ENCODE measurements around the gene HEATR3. TPM values are rescaled to one million over a fixed set of nuclear protein-coding genes. Genes with fewer than 3 reads are reported as not detected.

The HEATR3 gene
- total and polyA plus RNA-seq, 2 of the 8 experiments (the other 6 are each of a cell fraction or from before 2014, with no cell fraction given): 13.0 to 29.2 TPM

- Histone ChIP-seq H4K5ac (ENCODE audit: insufficient read length, low read depth, low read length) (no peak overlapping the region), H2BK12ac (ENCODE audit: low read depth, low read length) (no peak overlapping the region), H3K56ac (replicated peaks; ENCODE audit: insufficient read length, low read depth, low read length) (no peak overlapping the region), H3K4me2 (ENCODE audit: insufficient read depth in 1 of 2, low read depth in 2 of 2, low read length in 2 of 2) (no peak overlapping the region), H3K79me1 (ENCODE audit: low read depth, low read length) (no peaks in the 10 kb centered on the region), H3K79me2 (ENCODE audit: control insufficient read depth in 1 of 2, insufficient read depth in 2 of 2, low read length in 2 of 2) (no peaks in the 10 kb centered on the region), H3K27ac (ENCODE audit: low read depth, low read length) (no peak overlapping the region), H3K36me3 (ENCODE audit: control insufficient read depth in 2 of 4, insufficient read depth in 4 of 4, low read length in 3 of 4) (no peaks in the 10 kb centered on the region), H3K9me3 (ENCODE audit: insufficient read depth in 2 of 2, low read depth in 1 of 2, low read length in 1 of 2) (no peaks in the 10 kb centered on the region), H3K23me2 (ENCODE audit: low read depth, low read length) (no peaks in the 10 kb centered on the region), H3K4me1 (replicated peaks in 1 of 4; ENCODE audit: control insufficient read depth in 3 of 4, insufficient read depth in 4 of 4, low read length in 3 of 4) (peaks cover 0 to 3% (median 0%) of the 10 kb centered on the region in 4 experiments; a peak in 1 of 7 replicates), H4K91ac (replicated peaks; ENCODE audit: insufficient read length, low read length) (no peak overlapping the region), H2BK15ac (ENCODE audit: low read length) (no peak overlapping the region), H2AK5ac (ENCODE audit: low read depth, low read length) (no peak overlapping the region), H3K14ac (ENCODE audit: insufficient read length) (no peak overlapping the region), H3K9ac (replicated peaks in 1 of 4; ENCODE audit: extremely low read depth in 1 of 4, low read depth in 3 of 4, low read length in 3 of 4) (no peak overlapping the region), H2BK5ac (ENCODE audit: low read depth, low read length) (no peak overlapping the region), H3K4ac (replicated peaks; ENCODE audit: insufficient read length, low read depth, low read length) (no peak overlapping the region), H2AFZ (ENCODE audit: low read length) (no peak overlapping the region), H2BK120ac (replicated peaks; ENCODE audit: low read depth, low read length) (no peak overlapping the region), H4K8ac (ENCODE audit: extremely low read depth, insufficient read depth, low read length) (no peak overlapping the region), H3K4me3 (ENCODE audit: extremely low read depth in 1 of 4, insufficient read depth in 2 of 4, low read depth in 3 of 4, low read length in 4 of 4) (no peak overlapping the region), H3K27me3 (replicated peaks in 1 of 4; ENCODE audit: control insufficient read depth in 3 of 4, extremely low read depth in 1 of 4, insufficient read depth in 3 of 4, low read length in 3 of 4) (no peaks in the 10 kb centered on the region; a peak in 1 of 7 replicates), H3K18ac (ENCODE audit: extremely low read depth, low read length) (no peak overlapping the region), H3K23ac (ENCODE audit: insufficient read length) (no peak overlapping the region), H4K20me1 (replicated peaks in 1 of 2; ENCODE audit: control insufficient read depth in 1 of 2, insufficient read depth in 2 of 2, low read length in 2 of 2) (peaks cover 0 to 1% of the 10 kb centered on the region in 2 experiments), H2BK20ac (ENCODE audit: low read length) (no peak overlapping the region)
- CTCF ChIA-PET (ENCODE audit: partially characterized antibody): no interaction called here
- DNase-seq (ENCODE audit: low read depth in 1 of 2, low spot score in 2 of 2): no peak
- no peak for FAIRE-seq
- WGBS, 2 experiments (ENCODE audit: extremely low coverage in 1 of 2, insufficient coverage in 1 of 2, insufficient read length in 1 of 2, insufficient replicate concordance in 2 of 2, low coverage in 1 of 2, low lambda C conversion rate in 2 of 2, missing lambda C conversion rate in 1 of 2): 83% methylated on average over 4 of the region's 4 CpGs; no CpG with 5 or more reads in 1 of the 2 experiments
- TF ChIP-seq RXRA (IDR thresholded peaks at IDR 0.05; ENCODE audit: insufficient read depth, low read depth, low read length): no peak
- TF ChIP-seq TEAD4 (IDR thresholded peaks at IDR 0.05; ENCODE audit: low read depth, low read length): no peak
- TF ChIP-seq JUN (IDR thresholded peaks at IDR 0.05; ENCODE audit: low read depth, low read length): no peak
- no peak for TF ChIP-seq SIRT6 (IDR thresholded peaks at IDR 0.05; ENCODE audit: low read length)
- no peak for TF ChIP-seq SP2 (IDR thresholded peaks at IDR 0.05; ENCODE audit: low read length)
- TF ChIP-seq EGR1 (IDR thresholded peaks at IDR 0.05; ENCODE audit: borderline replicate concordance, low read depth, low read length): no peak
- TF ChIP-seq BACH1 (IDR thresholded peaks at IDR 0.05; ENCODE audit: low read length): no peak
- no peak for TF ChIP-seq BCL11A (IDR thresholded peaks at IDR 0.05; ENCODE audit: low read depth in 2 of 2, low read length in 2 of 2)
- TF ChIP-seq NANOG (IDR thresholded peaks at IDR 0.05; ENCODE audit: insufficient read depth, low read depth, low read length, poor library complexity, severe bottlenecking): no peak
- POLR2A ChIA-PET (ENCODE audit: partially characterized antibody): interaction anchor here (0.7 kb wide), 1 partner anchor 21 kb away, joined by 3 read pairs; the partner anchor contains the start of gene HEATR3
These were observed 20.4 kb upstream of the HEATR3 start for GRCh38 chr16:50045412-50045811.
